Endodermal cell (in vitro differentiated cells): ENCODE data around the gene ZNF253. TPM values are rescaled to one million over a fixed set of nuclear protein-coding genes. Genes with fewer than 3 reads are reported as not detected.
A peak's percentile ranks its signal among the peaks of the same experiment; 100 is the strongest.
"Not testable (repeated sequence)": the region's sequence is repeated elsewhere in the genome, so short reads cannot be mapped to it uniquely, and the experiment has no call there.

Source experiments
- DNase-seq: peaks from one replicate; pipeline ENCODE4 v3.0.0-alpha.2; 2017
- H3K27ac ChIP-seq: 2 replicates; pipeline ENCODE4 v1.5.1; 2013; ENCODE audit warnings: mild to moderate bottlenecking, low read depth, low read length, moderate library complexity
- H3K27me3 ChIP-seq: 2 replicates; pipeline ENCODE4 v1.6.1; 2013; ENCODE audit warnings: mild to moderate bottlenecking, low read length, moderate library complexity; ENCODE audit not compliant: insufficient read depth, control insufficient read depth, poor library complexity, severe bottlenecking
- H3K36me3 ChIP-seq: 2 replicates; pipeline ENCODE4 v1.7.0; 2013; ENCODE audit warnings: mild to moderate bottlenecking, low read length, moderate library complexity; ENCODE audit not compliant: control insufficient read depth, insufficient read depth
- H3K4me1 ChIP-seq: one replicate; pipeline ENCODE4 v1.7.0; 2013; ENCODE audit warnings: low read length; ENCODE audit not compliant: control insufficient read depth, insufficient read depth
- H3K4me3 ChIP-seq: 2 replicates; pipeline ENCODE4 v1.5.1; 2013; ENCODE audit warnings: mild to moderate bottlenecking, low read length, moderate library complexity
- H3K9ac ChIP-seq: 2 replicates; pipeline ENCODE4 v1.6.1; 2013; ENCODE audit warnings: mild to moderate bottlenecking, low read length, moderate library complexity; ENCODE audit not compliant: poor library complexity, severe bottlenecking; ENCODE audit errors: extremely low read depth
- H3K9me3 ChIP-seq: 2 replicates; pipeline ENCODE4 v1.6.1; 2013; ENCODE audit warnings: mild to moderate bottlenecking, low read length, moderate library complexity; ENCODE audit not compliant: control insufficient read depth
- H3K27ac Mint-ChIP-seq: 2 replicates; pipeline ENCODE4 v1.8.0; 2020; ENCODE audit warnings: mixed read lengths
- H3K27me3 Mint-ChIP-seq: 2 replicates; pipeline ENCODE4 v1.8.0; 2021; ENCODE audit warnings: mild to moderate bottlenecking, mixed read lengths; ENCODE audit not compliant: insufficient read depth
- H3K36me3 Mint-ChIP-seq: 2 replicates; pipeline ENCODE4 v1.8.0; 2020; ENCODE audit warnings: low read depth, mixed read lengths
- H3K4me1 Mint-ChIP-seq: 2 replicates; pipeline ENCODE4 v1.8.0; 2020; ENCODE audit warnings: mixed read lengths
- H3K4me3 Mint-ChIP-seq: 2 replicates; pipeline ENCODE4 v1.8.0; 2020; ENCODE audit warnings: mild to moderate bottlenecking, moderate library complexity, mixed read lengths
- H3K9me3 Mint-ChIP-seq: 2 replicates; pipeline ENCODE4 v1.8.0; 2020; ENCODE audit warnings: mild to moderate bottlenecking, mixed read lengths
- CTCF ChIP-seq: fragments of 200-600 bp; sonication (generic); conservative IDR thresholded peaks from 2 replicates; pipeline ENCODE4 v1.5.0; 2021; ENCODE audit warnings: antibody characterized with exemption, mild to moderate bottlenecking
- WGBS, 2 experiments: methylation state at CpG; one replicate each; pipeline versions ENCODE4 v1.1.5 to v1.1.7; 2013; ENCODE audit warnings: missing lambda C conversion rate in 2 of 2, mixed read lengths in 1 of 2; ENCODE audit not compliant: insufficient coverage in 1 of 2, insufficient read length in 1 of 2; 5-methylcytosine and 5-hydroxymethylcytosine counted together
- total RNA-seq, 2 donors: library from RNA; stranded (reverse); fragmentation: NEBNext Ultra II Directional in 1 of 2; extraction: Animal tissue kit (Norgen Biotek cat#: 25700) in 1 of 2; gene quantifications; 2 replicates in 1 of 2; 3 replicates in 1 of 2; pipeline ENCODE4 v1.2.1, GENCODE V29; 2021

The ZNF253 gene
- total RNA-seq, 2 donors from 2014 or later, result 44.4 to 51.9 TPM

GRCh38 chr19:19820774-19821320 is 44.8 kb upstream of the ZNF253 start:
- no peak for TF ChIP-seq CTCF
- H3K4me3 Mint-ChIP-seq, result peak overlapping the region; percentile 93
- Histone ChIP-seq H3K27me3 (no peaks in the 10 kb centered on the region), H3K36me3 (peaks cover 20% of the 10 kb centered on the region), H3K4me3 (peak overlapping the region; percentile 86), H3K27ac (no peak overlapping the region), H3K4me1 (no peaks in the 10 kb centered on the region), H3K9ac (peak overlapping the region; percentile 74), H3K9me3 (peaks cover 64% of the 10 kb centered on the region)
- H3K4me1 Mint-ChIP-seq, result peaks cover 7% of the 10 kb centered on the region
- DNase-seq, result peak; percentile 40
- WGBS, 2 experiments, result 53 to 72% methylated on average over 12 to 17 of the region's 17 CpGs
- peaks cover 53% of the 10 kb centered on the region for H3K9me3 Mint-ChIP-seq
- peaks cover 23% of the 10 kb centered on the region for H3K36me3 Mint-ChIP-seq
- H3K27me3 Mint-ChIP-seq, result peaks cover 2% of the 10 kb centered on the region
- H3K27ac Mint-ChIP-seq, result peak overlapping the region; percentile 98

- H3K4me1 ChIP-seq, result no peaks in the 10 kb centered on the region
- peak within 1 kb of the TSS; percentile 81 for H3K27ac ChIP-seq
- Mint-ChIP-seq H3K27me3 (peaks cover 2% of the 10 kb centered on the region), H3K4me1 (peaks cover 7% of the 10 kb centered on the region), H3K4me3 (peak within 1 kb of the TSS; percentile 93), H3K36me3 (peaks cover 25% of the 10 kb centered on the region), H3K27ac (peak within 1 kb of the TSS; percentile 98), H3K9me3 (peaks cover 56% of the 10 kb centered on the region)
- DNase-seq, result peak; percentile 98
- peaks cover 70% of the 10 kb centered on the region for H3K9me3 ChIP-seq
- no peaks in the 10 kb centered on the region for H3K27me3 ChIP-seq
- H3K36me3 ChIP-seq, result peaks cover 20% of the 10 kb centered on the region
- no peak for TF ChIP-seq CTCF
- WGBS, 2 experiments, result 13 to 50% methylated on average over 22 to 28 of the region's 28 CpGs
- peak within 1 kb of the TSS; percentile 86 for H3K4me3 ChIP-seq
- peak within 1 kb of the TSS; percentile 74 for H3K9ac ChIP-seq
Observed at GRCh38 chr19:19821366-19821951, 44.2 kb upstream of the ZNF253 start, which contains the start of gene ZNF506. TSS of gene ZNF506 (minus strand) at chr19:19821750. CDS start at chr19:19821603, 147 bp downstream.

- H3K9me3 Mint-ChIP-seq, result peaks cover 60% of the 10 kb centered on the region
- not testable (repeated sequence) for H3K9ac ChIP-seq, H3K27ac Mint-ChIP-seq, H3K27me3 ChIP-seq, H3K4me1 ChIP-seq, H3K27ac ChIP-seq, H3K27me3 Mint-ChIP-seq, H3K4me1 Mint-ChIP-seq, DNase-seq
- Histone ChIP-seq H3K9me3 (peaks cover 70% of the 10 kb centered on the region), H3K4me3 (peak overlapping the region; percentile 86), H3K36me3 (peaks cover 20% of the 10 kb centered on the region)
- H3K36me3 Mint-ChIP-seq, result peaks cover 29% of the 10 kb centered on the region
- peak overlapping the region; percentile 93 for H3K4me3 Mint-ChIP-seq
- 54 to 62% methylated on average over 8 to 11 of the region's 11 CpGs for WGBS, 2 experiments
Observed at GRCh38 chr19:19821976-19822375, 43.7 kb upstream of the ZNF253 start.
